ENCODE data around the gene NLRC5.
"Not testable (repeated sequence)": the region's sequence is repeated elsewhere in the genome, so short reads cannot be mapped to it uniquely, and the experiment has no call there.

The NLRC5 gene

DNA sequence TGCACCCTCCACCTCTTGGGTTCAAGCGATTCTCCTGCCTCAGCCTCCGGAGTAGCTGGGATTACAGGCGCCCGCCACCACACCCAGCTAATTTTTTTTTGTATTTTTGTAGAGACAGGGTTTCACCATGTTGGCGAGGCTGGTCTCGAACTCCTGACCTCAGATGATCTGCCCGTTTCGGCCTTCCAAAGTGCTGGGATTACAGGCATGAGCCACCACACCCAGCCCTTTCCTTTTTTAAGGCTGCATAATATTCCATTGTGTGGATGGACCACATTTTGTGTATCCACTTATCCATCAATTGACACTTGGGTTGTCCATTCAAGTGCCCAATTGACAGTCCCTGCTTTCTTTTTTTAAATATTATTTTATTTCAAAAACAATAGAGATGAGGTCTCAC is 73.8 kb downstream of the NLRC5 start:
- H3K9ac ChIP-seq (ENCODE audit: low read length); H3K27ac ChIP-seq (ENCODE audit: low read depth, low read length); H3K36me3 ChIP-seq (ENCODE audit: insufficient read depth, low read length); H3K27me3 ChIP-seq (ENCODE audit: control insufficient read depth in 1 of 2, insufficient read depth in 2 of 2, low read length in 2 of 2); H3K4me3 ChIP-seq (ENCODE audit: low read depth in 1 of 2, low read length in 2 of 2); H3K9me3 ChIP-seq (ENCODE audit: low read length): not testable (repeated sequence)
- H3K4me1 ChIP-seq (ENCODE audit: insufficient read depth, low read length): peaks cover 11% of the 10 kb centered on the region

DNA sequence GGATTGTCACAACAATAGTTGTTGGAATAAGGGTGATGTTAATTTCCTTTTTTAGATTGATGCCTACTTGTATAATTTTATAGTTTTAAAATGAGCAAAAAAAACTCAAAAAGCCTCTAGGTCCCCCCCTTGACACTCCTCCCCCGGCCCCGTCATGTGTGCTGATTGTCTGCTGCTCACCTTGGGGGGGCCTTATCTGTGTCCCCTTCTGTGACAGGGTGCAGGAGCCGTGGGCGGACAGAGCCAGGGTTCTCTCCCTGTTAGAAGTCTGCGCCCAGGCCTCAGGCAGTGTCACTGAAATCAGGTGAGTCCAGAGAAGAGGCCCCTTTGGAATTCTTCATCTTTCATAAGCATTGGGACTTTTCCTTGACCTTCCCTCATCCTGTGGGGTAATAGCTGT is 75.6 kb downstream of the NLRC5 start:
- H3K9me3 ChIP-seq (ENCODE audit: low read length): no peaks in the 10 kb centered on the region
- H3K36me3 ChIP-seq (ENCODE audit: insufficient read depth, low read length): peaks cover 4% of the 10 kb centered on the region
- H3K4me3 ChIP-seq (ENCODE audit: low read depth in 1 of 2, low read length in 2 of 2): no peak overlapping the region
- no peak overlapping the region for H3K27ac ChIP-seq (ENCODE audit: low read depth, low read length)
- H3K9ac ChIP-seq (ENCODE audit: low read length): no peak overlapping the region
- H3K4me1 ChIP-seq (ENCODE audit: insufficient read depth, low read length): peaks cover 11% of the 10 kb centered on the region
- no peaks in the 10 kb centered on the region for H3K27me3 ChIP-seq (ENCODE audit: control insufficient read depth in 1 of 2, insufficient read depth in 2 of 2, low read length in 2 of 2)

DNA sequence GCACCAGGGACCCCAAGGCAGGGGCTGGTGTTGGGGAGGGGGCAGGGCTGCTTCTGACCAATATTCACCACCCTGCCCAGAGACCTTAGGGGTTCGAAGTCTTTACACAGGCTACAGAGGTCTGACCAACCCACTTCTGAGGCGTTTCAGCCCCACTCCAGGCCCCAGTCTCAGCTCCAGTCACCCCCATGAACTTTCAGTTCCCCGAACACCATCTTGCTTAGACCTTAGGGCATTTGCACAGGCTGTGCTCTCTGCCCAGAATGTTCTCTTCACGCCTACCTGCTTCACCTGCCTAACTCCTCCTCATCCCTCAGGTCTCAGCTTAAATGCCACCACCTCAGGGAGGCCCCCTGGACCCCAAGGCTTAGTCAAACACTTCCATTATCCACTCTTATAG is 77.3 kb downstream of the NLRC5 start:
- H3K27ac ChIP-seq (ENCODE audit: low read depth, low read length): no peak overlapping the region
- no peak overlapping the region for H3K4me3 ChIP-seq (ENCODE audit: low read depth in 1 of 2, low read length in 2 of 2)
- no peaks in the 10 kb centered on the region for H3K9me3 ChIP-seq (ENCODE audit: low read length)
- peaks cover 2% of the 10 kb centered on the region for H3K4me1 ChIP-seq (ENCODE audit: insufficient read depth, low read length)
- H3K27me3 ChIP-seq (ENCODE audit: control insufficient read depth in 1 of 2, insufficient read depth in 2 of 2, low read length in 2 of 2): no peaks in the 10 kb centered on the region
- H3K9ac ChIP-seq (ENCODE audit: low read length): no peak overlapping the region
- H3K36me3 ChIP-seq (ENCODE audit: insufficient read depth, low read length): no peaks in the 10 kb centered on the region

DNA sequence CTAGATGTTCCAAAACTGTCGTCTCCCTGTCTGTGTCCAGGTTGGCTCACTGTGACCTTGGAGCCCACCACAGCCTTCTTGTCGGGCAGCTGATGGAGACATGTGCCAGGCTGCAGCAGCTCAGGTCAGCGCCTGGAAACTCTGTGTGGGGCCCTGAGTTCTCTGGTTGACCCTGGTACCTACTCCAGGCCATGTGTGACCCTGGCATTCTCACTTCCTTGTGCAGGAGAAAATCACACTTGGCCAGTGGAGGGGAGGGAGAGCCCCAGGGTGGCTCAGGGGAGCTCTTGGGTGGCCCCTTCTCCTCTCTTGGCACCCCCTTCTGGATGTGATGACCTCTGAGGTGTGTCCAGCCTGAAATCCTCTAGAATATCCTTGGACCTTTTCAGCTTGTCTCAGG is 78.0 kb downstream of the NLRC5 start:
- Histone ChIP-seq H3K36me3 (ENCODE audit: insufficient read depth, low read length) (no peaks in the 10 kb centered on the region), H3K4me1 (ENCODE audit: insufficient read depth, low read length) (no peaks in the 10 kb centered on the region), H3K9me3 (ENCODE audit: low read length) (no peaks in the 10 kb centered on the region), H3K4me3 (ENCODE audit: low read depth in 1 of 2, low read length in 2 of 2) (no peak overlapping the region), H3K27me3 (ENCODE audit: control insufficient read depth in 1 of 2, insufficient read depth in 2 of 2, low read length in 2 of 2) (no peaks in the 10 kb centered on the region), H3K27ac (ENCODE audit: low read depth, low read length) (no peak overlapping the region), H3K9ac (ENCODE audit: low read length) (no peak overlapping the region)

DNA sequence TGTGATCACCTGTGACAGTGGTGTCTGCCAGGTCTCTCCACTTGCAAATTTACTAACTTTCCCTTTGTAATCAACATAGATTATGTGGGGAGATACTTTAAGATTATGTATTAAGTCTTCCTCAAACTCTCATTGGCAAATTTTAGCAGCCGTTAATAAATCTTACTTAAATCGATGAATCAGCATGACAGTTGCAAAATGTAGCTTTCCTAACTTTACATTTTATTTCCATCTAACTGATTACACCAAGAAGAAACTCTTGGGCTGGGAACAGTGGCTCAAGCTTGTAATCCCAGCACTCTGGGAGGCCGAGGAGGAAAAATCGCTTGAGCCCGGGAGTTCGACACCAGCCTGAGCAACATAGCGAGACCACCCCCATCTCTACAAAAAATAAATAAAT is 79.7 kb downstream of the NLRC5 start:
- no peaks in the 10 kb centered on the region for H3K27me3 ChIP-seq (ENCODE audit: control insufficient read depth in 1 of 2, insufficient read depth in 2 of 2, low read length in 2 of 2)
- H3K36me3 ChIP-seq (ENCODE audit: insufficient read depth, low read length): no peaks in the 10 kb centered on the region
- no peaks in the 10 kb centered on the region for H3K9me3 ChIP-seq (ENCODE audit: low read length)
- H3K27ac ChIP-seq (ENCODE audit: low read depth, low read length): no peak overlapping the region
- H3K4me3 ChIP-seq (ENCODE audit: low read depth in 1 of 2, low read length in 2 of 2): no peak overlapping the region
- no peaks in the 10 kb centered on the region for H3K4me1 ChIP-seq (ENCODE audit: insufficient read depth, low read length)
- no peak overlapping the region for H3K9ac ChIP-seq (ENCODE audit: low read length)

DNA sequence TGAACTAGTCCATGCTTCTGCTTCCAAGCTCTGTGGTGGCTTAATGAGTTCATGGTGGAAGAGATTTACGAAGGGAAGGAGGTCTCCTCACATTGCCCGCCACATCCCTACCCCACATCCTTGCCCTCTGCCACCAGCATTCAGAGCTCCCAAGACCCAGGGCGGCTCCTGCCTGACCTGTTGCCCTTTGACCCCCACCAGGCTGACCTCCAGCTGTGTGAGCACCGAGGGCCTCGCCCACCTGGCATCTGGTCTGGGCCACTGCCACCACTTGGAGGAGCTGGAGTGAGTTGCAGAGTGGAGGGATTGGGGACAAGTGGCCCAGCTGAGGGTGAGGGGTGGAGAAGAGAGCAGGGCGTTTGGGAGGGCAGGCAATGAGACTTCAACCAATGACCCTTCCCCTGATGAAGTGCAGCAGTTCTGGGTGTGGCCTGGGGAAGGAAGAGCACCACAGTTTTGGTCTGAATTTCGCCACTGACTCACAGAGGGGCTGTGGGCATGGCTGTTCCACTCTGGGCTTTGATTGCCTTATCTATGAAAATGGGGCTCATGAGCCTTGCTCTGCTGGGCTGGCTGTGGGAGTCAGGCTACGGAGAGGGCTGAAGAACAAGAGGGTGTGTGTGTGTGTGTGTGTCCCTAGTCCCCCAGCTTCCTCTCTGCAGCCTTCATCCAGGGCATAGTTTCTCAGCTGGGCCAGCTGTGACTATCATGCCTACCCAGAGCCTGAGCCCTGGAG is 80.4 kb downstream of the NLRC5 start:
- Histone ChIP-seq H3K9ac (ENCODE audit: low read length) (no peak overlapping the region), H3K4me3 (ENCODE audit: low read depth in 1 of 2, low read length in 2 of 2) (no peak overlapping the region), H3K4me1 (ENCODE audit: insufficient read depth, low read length) (no peaks in the 10 kb centered on the region), H3K27ac (ENCODE audit: low read depth, low read length) (no peak overlapping the region), H3K36me3 (ENCODE audit: insufficient read depth, low read length) (no peaks in the 10 kb centered on the region), H3K9me3 (ENCODE audit: low read length) (no peaks in the 10 kb centered on the region), H3K27me3 (ENCODE audit: control insufficient read depth in 1 of 2, insufficient read depth in 2 of 2, low read length in 2 of 2) (no peaks in the 10 kb centered on the region)

DNA sequence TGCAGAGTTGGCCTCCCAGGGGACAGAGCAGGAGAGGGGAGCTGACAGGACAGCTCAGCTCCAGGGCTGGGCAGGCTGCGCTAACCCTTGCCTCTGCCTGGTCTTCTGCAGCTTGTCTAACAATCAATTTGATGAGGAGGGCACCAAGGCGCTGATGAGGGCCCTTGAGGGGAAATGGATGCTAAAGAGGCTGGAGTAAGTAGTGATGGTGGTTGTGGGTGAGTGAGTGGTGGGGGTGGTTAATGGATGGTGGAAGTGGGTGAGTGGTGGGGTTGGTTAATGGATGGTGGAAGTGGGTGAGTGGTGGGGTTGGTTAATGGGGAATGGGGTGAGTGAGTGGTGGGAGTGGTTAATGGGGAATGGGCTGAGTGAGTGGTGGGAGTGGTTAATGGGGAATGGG is 81.1 kb downstream of the NLRC5 start:
- Histone ChIP-seq H3K27me3 (ENCODE audit: control insufficient read depth in 1 of 2, insufficient read depth in 2 of 2, low read length in 2 of 2) (no peaks in the 10 kb centered on the region), H3K4me3 (ENCODE audit: low read depth in 1 of 2, low read length in 2 of 2) (no peak overlapping the region), H3K9me3 (ENCODE audit: low read length) (no peaks in the 10 kb centered on the region), H3K36me3 (ENCODE audit: insufficient read depth, low read length) (no peaks in the 10 kb centered on the region), H3K27ac (ENCODE audit: low read depth, low read length) (no peak overlapping the region), H3K4me1 (ENCODE audit: insufficient read depth, low read length) (no peaks in the 10 kb centered on the region), H3K9ac (ENCODE audit: low read length) (no peak overlapping the region)

DNA sequence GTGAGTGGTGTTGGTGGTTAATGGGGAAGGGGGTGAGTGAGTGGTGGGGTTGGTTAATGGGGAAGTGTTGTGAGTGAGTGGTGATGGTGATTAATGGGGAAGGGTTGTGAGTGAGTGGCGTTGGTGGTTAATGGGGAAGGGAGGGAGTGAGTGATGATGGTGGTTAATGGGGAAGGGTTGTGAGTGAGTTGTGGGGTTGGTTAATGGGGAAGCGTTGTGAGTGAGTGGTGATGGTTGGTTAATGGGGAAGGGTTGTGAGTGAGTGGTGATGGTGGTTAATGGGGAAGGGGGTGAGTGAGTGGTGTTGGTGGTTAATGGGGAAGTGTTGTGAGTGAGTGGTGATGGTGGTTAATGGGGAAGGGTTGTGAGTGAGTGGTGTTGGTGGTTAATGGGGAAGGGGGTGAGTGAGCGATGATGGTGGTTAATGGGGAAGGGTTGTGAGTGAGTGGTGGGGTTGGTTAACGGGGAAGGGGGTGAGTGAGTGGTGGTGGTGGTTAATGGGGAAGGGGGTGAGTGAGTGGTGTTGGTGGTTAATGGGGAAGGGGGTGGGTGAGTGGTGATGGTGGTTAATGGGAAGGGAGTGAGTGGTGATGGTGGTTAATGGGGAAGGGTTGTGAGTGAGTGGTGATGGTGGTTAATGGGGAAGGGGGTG is 81.8 kb downstream of the NLRC5 start:
- H3K36me3 ChIP-seq (ENCODE audit: insufficient read depth, low read length); H3K27ac ChIP-seq (ENCODE audit: low read depth, low read length); H3K4me3 ChIP-seq (ENCODE audit: low read depth in 1 of 2, low read length in 2 of 2); H3K4me1 ChIP-seq (ENCODE audit: insufficient read depth, low read length); H3K27me3 ChIP-seq (ENCODE audit: control insufficient read depth in 1 of 2, insufficient read depth in 2 of 2, low read length in 2 of 2); H3K9me3 ChIP-seq (ENCODE audit: low read length); H3K9ac ChIP-seq (ENCODE audit: low read length): not testable (repeated sequence)

DNA sequence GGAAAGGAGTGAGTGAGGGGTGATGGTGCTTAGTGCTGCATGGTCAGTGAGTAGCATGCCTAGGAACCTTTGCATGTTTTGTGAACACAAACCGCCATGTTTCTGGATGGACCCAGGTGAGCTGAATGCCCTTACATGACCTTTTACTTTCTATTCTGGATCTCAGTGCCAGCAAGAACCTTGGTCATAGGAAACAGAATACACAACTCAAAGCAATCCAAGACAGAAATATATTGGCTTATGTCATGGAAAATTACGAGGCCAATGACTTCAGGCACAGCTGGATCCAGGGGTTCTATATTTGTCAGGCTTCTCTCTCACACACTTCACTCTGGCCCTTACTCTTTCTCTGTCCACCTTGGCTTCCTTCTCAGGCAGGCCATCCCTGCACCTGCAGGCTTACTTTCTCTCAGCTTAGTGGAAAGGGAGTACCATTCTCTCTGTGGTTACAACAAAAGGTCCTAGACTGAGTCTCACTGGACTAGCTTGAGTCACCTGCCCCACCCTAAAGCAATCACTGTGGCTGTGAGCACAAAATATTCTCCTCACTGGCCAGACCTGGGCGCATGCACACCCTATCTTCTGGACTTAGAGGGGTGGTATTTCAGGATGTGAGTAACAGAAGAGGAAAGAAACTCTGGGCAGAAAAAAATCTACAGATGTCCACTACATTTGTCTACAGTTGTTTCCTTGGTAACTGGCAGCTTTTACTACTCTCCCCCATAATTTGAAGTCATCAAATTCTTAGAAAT is 82.7 kb downstream of the NLRC5 start:
- Histone ChIP-seq H3K27ac (ENCODE audit: low read depth, low read length) (no peak overlapping the region), H3K27me3 (ENCODE audit: control insufficient read depth in 1 of 2, insufficient read depth in 2 of 2, low read length in 2 of 2) (no peaks in the 10 kb centered on the region), H3K4me1 (ENCODE audit: insufficient read depth, low read length) (no peaks in the 10 kb centered on the region), H3K9ac (ENCODE audit: low read length) (no peak overlapping the region), H3K9me3 (ENCODE audit: low read length) (no peaks in the 10 kb centered on the region), H3K36me3 (ENCODE audit: insufficient read depth, low read length) (no peaks in the 10 kb centered on the region), H3K4me3 (ENCODE audit: low read depth in 1 of 2, low read length in 2 of 2) (no peak overlapping the region)

DNA sequence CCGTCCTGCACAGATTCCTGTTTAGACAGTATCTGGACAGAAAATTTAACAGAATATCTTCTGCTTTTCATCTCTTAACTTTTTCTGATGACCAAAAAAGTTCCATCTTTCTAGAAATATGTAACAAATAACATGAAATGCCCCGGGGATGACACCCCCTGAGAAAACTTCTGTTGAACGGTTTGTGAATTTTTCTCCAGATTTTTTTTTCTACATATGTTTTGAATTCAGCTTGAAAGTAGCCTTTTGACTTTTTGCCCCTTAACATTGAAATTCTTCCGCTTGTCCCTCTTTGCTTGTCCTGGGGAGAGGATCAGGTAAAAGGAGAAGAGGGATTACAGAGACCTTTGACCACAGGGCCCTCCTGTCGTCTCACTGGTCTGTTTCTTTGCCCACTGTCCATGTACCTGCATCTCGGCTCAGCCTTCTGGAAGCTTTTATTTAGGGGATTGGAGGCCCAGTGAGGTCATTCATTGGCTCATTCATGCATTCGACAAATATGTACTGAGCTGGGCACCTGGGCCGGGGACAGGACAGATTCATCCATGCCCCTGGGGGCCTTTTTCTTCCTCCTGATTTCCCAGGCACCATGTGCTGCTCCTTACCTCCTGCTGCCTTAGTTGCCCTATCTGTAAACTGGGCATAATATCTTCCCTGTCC is 83.4 kb downstream of the NLRC5 start:
- no peaks in the 10 kb centered on the region for H3K4me1 ChIP-seq (ENCODE audit: insufficient read depth, low read length)
- H3K36me3 ChIP-seq (ENCODE audit: insufficient read depth, low read length): no peaks in the 10 kb centered on the region
- H3K4me3 ChIP-seq (ENCODE audit: low read depth in 1 of 2, low read length in 2 of 2): no peak overlapping the region
- no peaks in the 10 kb centered on the region for H3K9me3 ChIP-seq (ENCODE audit: low read length)
- H3K27ac ChIP-seq (ENCODE audit: low read depth, low read length): no peak overlapping the region
- H3K9ac ChIP-seq (ENCODE audit: low read length): no peak overlapping the region
- no peaks in the 10 kb centered on the region for H3K27me3 ChIP-seq (ENCODE audit: control insufficient read depth in 1 of 2, insufficient read depth in 2 of 2, low read length in 2 of 2)

DNA sequence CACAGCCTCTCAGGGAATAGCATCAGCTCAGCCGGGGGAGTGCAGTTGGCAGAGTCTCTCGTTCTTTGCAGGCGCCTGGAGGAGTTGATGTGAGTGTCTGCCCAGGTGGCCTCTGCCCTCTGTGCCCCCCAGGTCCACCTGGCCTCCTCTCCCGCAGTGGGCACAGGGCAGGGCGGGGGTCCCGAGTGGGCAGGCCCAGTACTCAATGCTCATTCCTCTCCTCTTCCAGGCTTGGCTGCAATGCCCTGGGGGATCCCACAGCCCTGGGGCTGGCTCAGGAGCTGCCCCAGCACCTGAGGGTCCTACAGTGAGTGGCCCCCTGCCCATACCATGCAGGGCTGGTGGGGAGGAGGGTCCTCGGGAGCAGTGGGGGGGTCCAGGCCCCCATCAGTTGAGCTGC is 88.4 kb downstream of the NLRC5 start:
- H3K4me1 ChIP-seq (ENCODE audit: insufficient read depth, low read length): no peaks in the 10 kb centered on the region
- no peak overlapping the region for H3K4me3 ChIP-seq (ENCODE audit: low read depth in 1 of 2, low read length in 2 of 2)
- H3K9ac ChIP-seq (ENCODE audit: low read length): no peak overlapping the region
- no peaks in the 10 kb centered on the region for H3K36me3 ChIP-seq (ENCODE audit: insufficient read depth, low read length)
- H3K27ac ChIP-seq (ENCODE audit: low read depth, low read length): no peak overlapping the region
- H3K27me3 ChIP-seq (ENCODE audit: control insufficient read depth in 1 of 2, insufficient read depth in 2 of 2, low read length in 2 of 2): no peaks in the 10 kb centered on the region
- no peaks in the 10 kb centered on the region for H3K9me3 ChIP-seq (ENCODE audit: low read length)

Measured in muscle layer of colon (tissue), 2 donors.